Omental fat pad (tissue), 4 donors: ENCODE results near the gene INO80C. TPM values are rescaled to one million over a fixed set of nuclear protein-coding genes. Genes with fewer than 3 reads are reported as not detected.

ENCODE experiments used
- ATAC-seq: fragments of 150-250 bp; one replicate; pipeline ENCODE4 v1.9.1; 2016; ENCODE audit warnings: mild to moderate bottlenecking, moderate library complexity; ENCODE audit not compliant: low FRiP score
- DNase-seq: peaks from one replicate; pipeline ENCODE4 v3.0.0-alpha.2; 2019; ENCODE audit warnings: low spot score
- total RNA-seq, 4 donors: library from RNA; depleted of rRNA; stranded (reverse); fragments of >200 nt; gene quantifications; one replicate each; pipeline ENCODE4 v1.1.0, GENCODE V29; 2016
- TF ChIP-seq, protein P1 (sequence below), 3 donors: fragments of 450-650 bp; IDR thresholded peaks; one replicate each; pipeline ENCODE4 v1.5.1; 2016 to 2017; ENCODE audit warnings: antibody characterized with exemption in 3 of 3, mild to moderate bottlenecking in 3 of 3, moderate library complexity in 2 of 3

Gene INO80C
- total RNA-seq, 4 donors from 2014 or later, result 6.3 to 20.7 (median 9.6) TPM

DNA sequence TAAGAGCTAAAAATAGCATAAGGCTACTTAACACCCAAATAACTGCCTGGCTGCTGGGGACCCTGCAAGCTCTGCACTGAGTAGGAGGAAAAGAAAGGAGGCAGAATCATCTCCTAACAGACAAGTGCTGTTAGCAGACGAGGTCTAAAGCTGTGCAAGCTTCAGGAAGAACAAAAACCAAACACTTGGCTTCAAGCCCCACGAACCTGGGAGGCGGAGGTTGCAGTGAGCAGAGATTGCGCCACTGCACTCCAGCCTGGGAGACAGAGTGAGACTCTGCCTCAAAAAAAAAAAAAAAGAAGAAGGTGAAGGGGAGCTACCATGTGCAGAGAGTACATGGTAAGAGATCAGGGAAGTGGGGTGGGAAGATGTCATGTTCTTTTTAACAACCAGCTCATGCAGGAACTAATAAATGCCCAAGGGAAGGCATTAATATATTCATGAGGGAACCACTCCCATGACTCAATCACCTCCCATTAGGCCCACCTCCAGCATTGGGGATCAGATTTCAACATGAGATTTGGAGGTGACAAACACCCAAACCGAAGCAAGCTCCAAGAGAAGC, 28.8 kb upstream of the INO80C start:
- DNase-seq (no peak), ATAC-seq (peak; percentile 50)
- TF ChIP-seq, protein P1, sequence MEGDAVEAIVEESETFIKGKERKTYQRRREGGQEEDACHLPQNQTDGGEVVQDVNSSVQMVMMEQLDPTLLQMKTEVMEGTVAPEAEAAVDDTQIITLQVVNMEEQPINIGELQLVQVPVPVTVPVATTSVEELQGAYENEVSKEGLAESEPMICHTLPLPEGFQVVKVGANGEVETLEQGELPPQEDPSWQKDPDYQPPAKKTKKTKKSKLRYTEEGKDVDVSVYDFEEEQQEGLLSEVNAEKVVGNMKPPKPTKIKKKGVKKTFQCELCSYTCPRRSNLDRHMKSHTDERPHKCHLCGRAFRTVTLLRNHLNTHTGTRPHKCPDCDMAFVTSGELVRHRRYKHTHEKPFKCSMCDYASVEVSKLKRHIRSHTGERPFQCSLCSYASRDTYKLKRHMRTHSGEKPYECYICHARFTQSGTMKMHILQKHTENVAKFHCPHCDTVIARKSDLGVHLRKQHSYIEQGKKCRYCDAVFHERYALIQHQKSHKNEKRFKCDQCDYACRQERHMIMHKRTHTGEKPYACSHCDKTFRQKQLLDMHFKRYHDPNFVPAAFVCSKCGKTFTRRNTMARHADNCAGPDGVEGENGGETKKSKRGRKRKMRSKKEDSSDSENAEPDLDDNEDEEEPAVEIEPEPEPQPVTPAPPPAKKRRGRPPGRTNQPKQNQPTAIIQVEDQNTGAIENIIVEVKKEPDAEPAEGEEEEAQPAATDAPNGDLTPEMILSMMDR (IDR thresholded peaks at IDR 0.05), result no peak

GRCh38 chr18:35525795-35526494, 28.2 kb upstream of the INO80C start:
- no peak for ATAC-seq

GRCh38 chr18:35524226-35524625, 26.5 kb upstream of the INO80C start:
- ATAC-seq (no peak), DNase-seq (no peak)
- TF ChIP-seq, protein P1 (IDR thresholded peaks at IDR 0.05), result no peak

More at GRCh38 chr18:35525795-35526494, 28.2 kb upstream of the INO80C start:
- TF ChIP-seq, protein P1 (IDR thresholded peaks at IDR 0.05), result no peak
- no peak for DNase-seq

- ATAC-seq (no peak), DNase-seq (no peak)
- TF ChIP-seq, protein P1 (IDR thresholded peaks at IDR 0.05), result no peak
Observed at GRCh38 chr18:35522130-35522959, 24.6 kb upstream of the INO80C start.

DNA sequence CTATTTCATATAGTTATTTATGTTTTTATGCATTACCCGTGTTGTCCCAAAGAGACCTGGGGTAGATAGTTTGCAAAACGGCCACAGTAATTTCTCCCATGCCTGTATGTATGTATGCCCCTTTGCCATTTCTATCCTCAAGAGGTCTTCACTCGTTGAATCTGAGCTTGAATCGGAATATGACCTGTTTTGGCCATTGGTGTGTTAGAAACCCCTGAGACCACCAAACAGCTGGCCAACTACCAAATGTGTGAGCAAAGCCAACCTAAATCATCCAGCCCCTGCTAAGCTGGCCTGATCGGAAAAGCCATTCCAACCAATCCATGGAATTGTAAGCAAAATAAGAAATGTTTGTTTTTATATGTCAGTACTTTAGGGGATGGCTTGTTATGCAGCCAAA, 23.4 kb upstream of the INO80C start:
- TF ChIP-seq, protein P1 (IDR thresholded peaks at IDR 0.05), result no peak
- DNase-seq, result no peak
- no peak for ATAC-seq

DNA sequence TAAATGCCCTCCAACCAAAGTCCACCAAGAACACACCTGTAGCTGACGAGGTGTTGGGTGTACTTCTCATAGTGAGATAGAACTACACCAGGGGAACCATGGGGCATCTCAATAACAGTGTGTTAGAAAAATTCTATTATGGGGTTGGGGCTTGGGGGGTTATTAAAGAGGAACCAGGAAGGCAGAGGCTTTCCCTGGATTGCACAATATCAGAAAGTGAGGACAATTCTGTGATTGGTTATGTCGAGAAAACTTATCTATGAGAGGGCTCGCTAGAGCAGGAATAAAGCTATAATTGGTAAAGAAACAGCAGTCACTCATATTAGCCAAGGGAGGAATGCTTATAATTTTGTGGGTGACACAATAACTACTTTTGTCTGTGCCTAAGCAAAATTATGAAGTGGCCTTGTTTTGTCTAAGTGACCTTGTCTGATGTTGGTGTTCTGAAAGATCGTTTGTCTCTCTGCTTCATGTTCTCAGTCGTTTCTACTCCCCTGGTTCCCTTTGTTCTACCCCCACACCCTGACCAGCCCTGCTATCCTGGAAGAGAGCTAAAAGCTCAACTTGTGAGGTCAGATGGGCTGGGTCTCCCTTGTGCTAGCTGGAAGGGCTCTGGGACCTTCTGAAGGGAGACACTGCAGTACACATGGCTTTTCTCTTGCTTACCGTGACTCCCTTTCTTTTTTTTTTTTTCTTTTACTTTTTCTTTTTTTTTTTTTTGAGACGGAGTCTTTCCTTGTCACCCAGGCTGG, 21.6 kb upstream of the INO80C start:
- TF ChIP-seq, protein P1 (IDR thresholded peaks at IDR 0.05), result no peak
- ATAC-seq, result no peak
- DNase-seq, result no peak
